Testis (tissue), 3 donors: ENCODE data around the gene CALML6. TPM values are rescaled to one million over a fixed set of nuclear protein-coding genes. Genes with fewer than 3 reads are reported as not detected.

Experiments
- DNase-seq: peaks from one replicate; pipeline ENCODE4 v3.0.0-alpha.2; 2019
- H3K27ac ChIP-seq, 2 donors: fragments of 200-600 bp; sonication (generic); one replicate each; pipeline ENCODE4 v1.5.1; 2019
- H3K27me3 ChIP-seq: fragments of 200-600 bp; sonication (generic); one replicate; pipeline ENCODE4 v1.5.1; 2019
- H3K36me3 ChIP-seq: fragments of 200-600 bp; sonication (generic); one replicate; pipeline ENCODE4 v1.5.1; 2017; ENCODE audit warnings: low read depth; ENCODE audit errors: missing control alignments
- H3K4me1 ChIP-seq: fragments of 200-600 bp; sonication (generic); one replicate; pipeline ENCODE4 v1.5.1; 2019
- H3K4me3 ChIP-seq, 2 donors: fragments of 200-600 bp; sonication (generic); one replicate each; pipeline ENCODE4 v1.5.1; 2017 to 2019
- H3K9me3 ChIP-seq: fragments of 200-600 bp; sonication (generic); one replicate; pipeline ENCODE4 v1.5.1; 2017
- POLR2A ChIP-seq: fragments of 450-650 bp; IDR thresholded peaks from one replicate; pipeline ENCODE4 v1.6.1; 2017; ENCODE audit warnings: antibody characterized with exemption, mild to moderate bottlenecking, moderate library complexity
- WGBS, 2 donors: methylation state at CpG; one replicate each; pipeline ENCODE4 v1.1.5; 2018; 5-methylcytosine and 5-hydroxymethylcytosine counted together
- intact Hi-C: fragments of 100-400 bp; cut with DNase I; formaldehyde crosslinking; loops from one replicate; pipeline ENCODE4 v1.15.1; 2023; ENCODE audit warnings: low total_unique reads
- polyA plus RNA-seq: library from polyadenylated mRNA; stranded (reverse); fragments of 350-450 nt; fragmentation: Illumina TruSeq; extraction: RNeasy Lipid Tissue Mini Kit (QIAGEN cat#74804); gene quantifications from one replicate; pipeline ENCODE4 v1.2.3, GENCODE V29; 2014; ENCODE audit warnings: low read depth, low replicate concordance; ENCODE audit not compliant: insufficient read depth
- total RNA-seq, 2 donors: library from RNA; depleted of rRNA; stranded (reverse); fragments of >200 nt; gene quantifications; one replicate each; pipeline ENCODE4 v1.2.3, GENCODE V29; 2016
- TF ChIP-seq, protein P1 (sequence below), 3 experiments: fragments of 450-650 bp in 2 of 3; fragments of 200-600 bp in 1 of 3; sonication (generic) in 1 of 3; IDR thresholded peaks; one replicate each; pipeline ENCODE4 v1.5.1; 2016 to 2019; ENCODE audit warnings: antibody characterized with exemption in 3 of 3, mild to moderate bottlenecking in 2 of 3, moderate library complexity in 1 of 3

CALML6 gene
- total and polyA plus RNA-seq, 3 donors from 2014 or later, result 0.96 to 2.1 (median 1.2) TPM

DNA sequence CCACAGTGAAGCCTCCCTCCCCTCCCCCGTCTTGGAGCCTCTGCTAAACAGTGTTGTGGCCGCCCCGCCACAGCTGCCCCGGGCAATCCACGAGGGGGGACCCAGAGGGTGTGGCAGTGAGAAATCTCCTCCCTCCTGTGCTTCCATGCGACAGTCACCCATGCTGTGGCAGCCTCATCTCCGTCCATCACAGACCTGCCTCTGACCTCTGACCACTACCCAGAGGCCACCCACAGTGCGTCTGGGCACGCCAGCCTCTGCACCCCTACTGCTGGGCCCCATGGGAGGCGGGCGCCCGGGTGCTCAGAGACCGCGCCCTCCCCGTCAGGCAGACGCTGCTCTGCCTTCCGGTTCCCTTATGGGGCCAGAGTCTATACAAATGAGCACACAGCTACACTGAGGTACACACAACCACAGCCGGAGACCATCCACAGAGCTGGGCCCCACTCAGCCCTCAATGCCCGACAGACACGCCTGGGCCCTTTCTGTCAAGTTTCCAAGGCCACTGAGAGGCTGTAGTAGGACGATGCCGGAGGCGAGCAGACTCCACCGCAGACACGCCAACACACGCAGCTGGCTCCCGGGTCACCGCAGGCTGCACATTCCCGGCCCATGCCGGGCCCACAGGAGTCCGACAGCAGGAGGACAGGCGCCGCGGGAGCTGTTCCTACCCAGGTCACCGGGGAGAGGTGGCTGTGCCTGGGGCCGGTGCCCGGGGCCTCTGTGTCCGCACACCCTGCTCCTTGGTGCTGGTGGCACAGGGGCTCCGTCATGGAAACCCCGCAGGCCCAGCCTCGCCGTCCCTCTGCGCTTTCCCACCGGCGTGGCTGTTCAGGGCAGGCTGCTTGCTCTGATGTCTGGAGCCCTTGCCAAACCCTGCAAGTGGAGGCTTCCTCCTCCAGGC lies 27.9 kb downstream of the CALML6 start:
- H3K9me3 ChIP-seq, result no peaks in the 10 kb centered on the region
- H3K4me1 ChIP-seq, result peaks cover 17% of the 10 kb centered on the region
- TF ChIP-seq POLR2A, result no peak
- TF ChIP-seq, protein P1, sequence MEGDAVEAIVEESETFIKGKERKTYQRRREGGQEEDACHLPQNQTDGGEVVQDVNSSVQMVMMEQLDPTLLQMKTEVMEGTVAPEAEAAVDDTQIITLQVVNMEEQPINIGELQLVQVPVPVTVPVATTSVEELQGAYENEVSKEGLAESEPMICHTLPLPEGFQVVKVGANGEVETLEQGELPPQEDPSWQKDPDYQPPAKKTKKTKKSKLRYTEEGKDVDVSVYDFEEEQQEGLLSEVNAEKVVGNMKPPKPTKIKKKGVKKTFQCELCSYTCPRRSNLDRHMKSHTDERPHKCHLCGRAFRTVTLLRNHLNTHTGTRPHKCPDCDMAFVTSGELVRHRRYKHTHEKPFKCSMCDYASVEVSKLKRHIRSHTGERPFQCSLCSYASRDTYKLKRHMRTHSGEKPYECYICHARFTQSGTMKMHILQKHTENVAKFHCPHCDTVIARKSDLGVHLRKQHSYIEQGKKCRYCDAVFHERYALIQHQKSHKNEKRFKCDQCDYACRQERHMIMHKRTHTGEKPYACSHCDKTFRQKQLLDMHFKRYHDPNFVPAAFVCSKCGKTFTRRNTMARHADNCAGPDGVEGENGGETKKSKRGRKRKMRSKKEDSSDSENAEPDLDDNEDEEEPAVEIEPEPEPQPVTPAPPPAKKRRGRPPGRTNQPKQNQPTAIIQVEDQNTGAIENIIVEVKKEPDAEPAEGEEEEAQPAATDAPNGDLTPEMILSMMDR (IDR thresholded peaks at IDR 0.05), result no peak
- no peak overlapping the region for H3K4me3 ChIP-seq
- H3K36me3 ChIP-seq, result no peaks in the 10 kb centered on the region
- no peak overlapping the region for H3K27ac ChIP-seq
- DNase-seq, result no peak
- intact Hi-C loops, result loop anchor here (5.0 kb wide), 1 partner anchor 99 kb away; no protein-coding TSS in a partner anchor
- H3K27me3 ChIP-seq, result no peaks in the 10 kb centered on the region
- WGBS, 2 donors, result 93 to 94% methylated on average over 23 to 33 of the region's 45 CpGs

- Histone ChIP-seq H3K4me3 (no peak overlapping the region), H3K27ac (no peak overlapping the region), H3K36me3 (no peaks in the 10 kb centered on the region), H3K27me3 (no peaks in the 10 kb centered on the region), H3K4me1 (peaks cover 17% of the 10 kb centered on the region), H3K9me3 (no peaks in the 10 kb centered on the region)
- 40 to 61% methylated on average over 13 to 28 of the region's 37 CpGs for WGBS, 2 donors
- no peak for TF ChIP-seq POLR2A
- TF ChIP-seq, protein P1 (IDR thresholded peaks at IDR 0.05), result peak; percentile 67 to 96 (median 87)
- peak; percentile 64 for DNase-seq
- intact Hi-C loops, result loop anchor here (5.0 kb wide), 1 partner anchor 98 kb away; no protein-coding TSS in a partner anchor
These were observed 28.9 kb downstream of the CALML6 start for GRCh38 chr1:1943834-1944570.

- no peaks in the 10 kb centered on the region for H3K27me3 ChIP-seq
- WGBS, 2 donors, result 87 to 95% methylated on average over 17 to 29 of the region's 29 CpGs
- intact Hi-C loops, result no loop called here
- H3K9me3 ChIP-seq, result no peaks in the 10 kb centered on the region
- H3K36me3 ChIP-seq, result no peaks in the 10 kb centered on the region
- H3K4me3 ChIP-seq, result no peak overlapping the region
- no peak for TF ChIP-seq POLR2A
- TF ChIP-seq, protein P1 (IDR thresholded peaks at IDR 0.05), result no peak
- H3K27ac ChIP-seq, result no peak overlapping the region
- peaks cover 17% of the 10 kb centered on the region for H3K4me1 ChIP-seq
- no peak for DNase-seq
These were observed 30.8 kb downstream of the CALML6 start for GRCh38 chr1:1945782-1946393.

- DNase-seq, result peak; percentile 94
- Histone ChIP-seq H3K27ac (no peak overlapping the region), H3K36me3 (no peaks in the 10 kb centered on the region), H3K4me3 (no peak overlapping the region), H3K4me1 (peaks cover 17% of the 10 kb centered on the region), H3K9me3 (no peaks in the 10 kb centered on the region), H3K27me3 (no peaks in the 10 kb centered on the region)
- intact Hi-C loops, result no loop called here
- 44 to 48% methylated on average over 4 to 11 of the region's 11 CpGs for WGBS, 2 donors
- TF ChIP-seq, protein P1 (IDR thresholded peaks at IDR 0.05), result no peak
These were observed 31.5 kb downstream of the CALML6 start for GRCh38 chr1:1946540-1946939.
